Measurements from ENCODE around the gene PHYKPL.
"Not testable (repeated sequence)": the region's sequence is repeated elsewhere in the genome, so short reads cannot be mapped to it uniquely, and the experiment has no call there.

PHYKPL gene

GRCh38 chr5:178264044-178264443 lies 31.4 kb upstream of the PHYKPL start:
- no peak for DNase-seq

GRCh38 chr5:178261666-178262600 lies 29.3 kb upstream of the PHYKPL start:
- DNase-seq = no peak

GRCh38 chr5:178259623-178260536 lies 27.3 kb upstream of the PHYKPL start:
- DNase-seq = no peak

- no peak for DNase-seq
Observed at GRCh38 chr5:178257650-178258049, 25.0 kb upstream of the PHYKPL start.

- DNase-seq = no peak
Observed at GRCh38 chr5:178256746-178257145, 24.1 kb upstream of the PHYKPL start.

- not testable (repeated sequence) for DNase-seq
Observed at GRCh38 chr5:178253632-178254031, 21.0 kb upstream of the PHYKPL start.

- DNase-seq = no peak
Observed at GRCh38 chr5:178252258-178252657, 19.7 kb upstream of the PHYKPL start.

GRCh38 chr5:178250263-178250662 lies 17.7 kb upstream of the PHYKPL start:
- DNase-seq = no peak

GRCh38 chr5:178249191-178249989 lies 16.8 kb upstream of the PHYKPL start:
- DNase-seq = no peak

- no peak for DNase-seq
Observed at GRCh38 chr5:178248750-178249149, 16.1 kb upstream of the PHYKPL start.

GRCh38 chr5:178247481-178248456 lies 15.2 kb upstream of the PHYKPL start:
- no peak for DNase-seq

GRCh38 chr5:178246624-178247279 lies 14.2 kb upstream of the PHYKPL start:
- no peak for DNase-seq

- DNase-seq = no peak
Observed at GRCh38 chr5:178245389-178245788, 12.8 kb upstream of the PHYKPL start.

- no peak for DNase-seq
Observed at GRCh38 chr5:178244576-178244975, 12.0 kb upstream of the PHYKPL start.

- no peak for DNase-seq
Observed at GRCh38 chr5:178242416-178242815, 9.8 kb upstream of the PHYKPL start.

- no peak for DNase-seq
Observed at GRCh38 chr5:178241688-178242231, 9.2 kb upstream of the PHYKPL start.

- DNase-seq = no peak
Observed at GRCh38 chr5:178241231-178241663, 8.6 kb upstream of the PHYKPL start.

- no peak for DNase-seq
Observed at GRCh38 chr5:178240766-178241165, 8.2 kb upstream of the PHYKPL start.

GRCh38 chr5:178240341-178240741 lies 7.7 kb upstream of the PHYKPL start:
- DNase-seq = no peak

GRCh38 chr5:178239626-178240301 lies 7.2 kb upstream of the PHYKPL start:
- not testable (repeated sequence) for DNase-seq
